Transverse colon (tissue), 4 donors: ENCODE measurements around the gene COMMD8. TPM values are rescaled to one million over a fixed set of nuclear protein-coding genes. Genes with fewer than 3 reads are reported as not detected.

Experiments
- DNase-seq: peaks from one replicate; pipeline ENCODE4 v3.0.0-alpha.2; 2019
- H3K27ac ChIP-seq, 4 donors: fragments of 200-600 bp; sonication (generic); 2 replicates each; pipeline ENCODE4 v1.5.1; 2016 to 2018; ENCODE audit warnings: inconsistent platforms in 4 of 4
- H3K27me3 ChIP-seq: fragments of 200-600 bp; sonication (generic); 2 replicates; pipeline ENCODE4 v1.5.1; 2017; ENCODE audit warnings: inconsistent platforms
- H3K36me3 ChIP-seq, 4 donors: fragments of 200-600 bp; sonication (generic); 2 replicates each; pipeline ENCODE4 v1.5.1; 2017 to 2019; ENCODE audit warnings: inconsistent platforms in 4 of 4
- H3K4me1 ChIP-seq, 4 donors: fragments of 200-600 bp; sonication (generic); 2 replicates each; pipeline ENCODE4 v1.5.1; 2017 to 2020; ENCODE audit warnings: inconsistent platforms in 4 of 4
- H3K4me3 ChIP-seq, 4 donors: fragments of 200-600 bp; sonication (generic); 1 replicate in 1 of 4; 2 replicates in 3 of 4; pipeline versions ENCODE4 v1.5.1 to v1.6.1; 2017 to 2019; ENCODE audit warnings: inconsistent platforms in 4 of 4
- H3K9me3 ChIP-seq, 2 donors: fragments of 200-600 bp; sonication (generic); 2 replicates each; pipeline ENCODE4 v1.5.1; 2017 to 2019; ENCODE audit warnings: inconsistent platforms in 2 of 2
- CTCF ChIP-seq, 5 experiments: fragments of 200-600 bp in 3 of 5; fragments of 450-650 bp in 2 of 5; sonication (generic) in 3 of 5; IDR thresholded peaks; 1 replicate in 2 of 5; 2 replicates in 3 of 5; pipeline ENCODE4 v1.5.1; 2016 to 2017; ENCODE audit warnings: antibody characterized with exemption in 5 of 5, inconsistent platforms in 3 of 5, mild to moderate bottlenecking in 2 of 5, moderate library complexity in 1 of 5
- EP300 ChIP-seq: sonication (generic); formaldehyde crosslinking; IDR thresholded peaks from one replicate; pipeline ENCODE4 v1.6.1; 2017; ENCODE audit warnings: antibody characterized with exemption, low read depth
- POLR2A ChIP-seq: fragments of 450-650 bp; IDR thresholded peaks from one replicate; pipeline ENCODE4 v1.6.1; 2016; ENCODE audit warnings: antibody characterized with exemption, mild to moderate bottlenecking, moderate library complexity
- POLR2AphosphoS5 ChIP-seq, 3 donors: sonication (generic); formaldehyde crosslinking; IDR thresholded peaks; one replicate each; pipeline ENCODE4 v1.6.1; 2016; ENCODE audit warnings: antibody characterized with exemption in 3 of 3
- WGBS, 2 donors: methylation state at CpG; one replicate each; pipeline ENCODE4 v1.1.5; 2018; ENCODE audit warnings: low coverage in 1 of 2; 5-methylcytosine and 5-hydroxymethylcytosine counted together
- in situ Hi-C, 4 donors: fragments of 200-750 bp; cut with MboI; loops; one replicate each; pipeline versions ENCODE4 v1.15.0 to v1.15.1; 2017; ENCODE audit warnings: low sequenced_read_pairs in 3 of 4, low pct_ligation_motif_present in 1 of 4, low pct_unique_long_range_greater_than_20kb in 1 of 4
- intact Hi-C: fragments of 100-400 bp; cut with DNase I; formaldehyde crosslinking; loops from one replicate; pipeline ENCODE4 v1.15.1; 2023; ENCODE audit warnings: low total_unique reads
- total RNA-seq, 4 donors: library from RNA; depleted of rRNA; stranded (reverse); fragments of >200 nt; gene quantifications; one replicate each; pipeline ENCODE4 v1.1.0, GENCODE V29; 2016

Gene COMMD8
- total RNA-seq, 4 donors from 2014 or later: 0.80 to 20.2 (median 8.2) TPM

- TF ChIP-seq POLR2AphosphoS5 (IDR thresholded peaks at IDR 0.05) (no peak), POLR2A (no peak), EP300 (no peak), CTCF (IDR thresholded peaks at IDR 0.05) (no peak)
- Histone ChIP-seq H3K4me1 (no peaks in the 10 kb centered on the region), H3K4me3 (no peak overlapping the region), H3K27ac (no peak overlapping the region), H3K27me3 (no peaks in the 10 kb centered on the region), H3K36me3 (peaks cover 0 to 39% (median 8%) of the 10 kb centered on the region in 4 donors), H3K9me3 (no peaks in the 10 kb centered on the region)
- intact Hi-C loops (no loop called here), in situ Hi-C loops (loop anchor here in 1 of 4 donors (25.0 kb wide), 1 partner anchor 461 kb away; the partner anchor contains the start of gene NFXL1)
- WGBS, 2 donors: 67 to 77% methylated on average over 3 to 4 of the region's 4 CpGs
- no peak for DNase-seq
Measured at GRCh38 chr4:47451657-47452056, 11.8 kb downstream of the COMMD8 start.

- TF ChIP-seq EP300 (no peak), CTCF (IDR thresholded peaks at IDR 0.05) (no peak), POLR2A (no peak), POLR2AphosphoS5 (IDR thresholded peaks at IDR 0.05) (no peak)
- in situ Hi-C loops: no loop called here
- intact Hi-C loops: no loop called here
- DNase-seq: no peak
- Histone ChIP-seq H3K27me3 (no peaks in the 10 kb centered on the region), H3K27ac (no peak overlapping the region), H3K36me3 (no peaks in the 10 kb centered on the region), H3K9me3 (no peaks in the 10 kb centered on the region), H3K4me3 (no peak overlapping the region), H3K4me1 (no peaks in the 10 kb centered on the region)
- WGBS, 2 donors: 94 to 95% methylated on average over 2 of the region's 2 CpGs
Measured at GRCh38 chr4:47444031-47444430, 19.5 kb downstream of the COMMD8 start.

DNA sequence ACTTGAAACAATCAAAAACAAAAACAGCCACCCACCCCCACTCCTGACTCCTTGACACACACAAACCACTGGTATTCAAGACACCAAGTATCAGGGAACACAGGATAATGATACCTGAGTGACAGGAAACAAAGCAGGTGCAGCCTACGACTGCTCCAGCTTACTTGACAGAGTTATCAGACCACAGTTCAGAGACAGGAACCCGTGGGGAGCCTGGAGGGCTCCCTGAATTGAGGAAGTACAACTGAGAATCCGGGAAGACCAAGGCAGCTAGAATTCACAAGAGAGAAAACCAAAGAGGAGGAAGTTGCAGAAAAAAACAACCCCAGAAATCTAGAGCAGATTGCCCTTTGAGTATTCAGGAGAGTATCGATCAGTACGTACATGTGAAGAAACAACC lies 20.5 kb downstream of the COMMD8 start:
- in situ Hi-C loops: no loop called here
- intact Hi-C loops: no loop called here
- Histone ChIP-seq H3K9me3 (no peaks in the 10 kb centered on the region), H3K36me3 (no peaks in the 10 kb centered on the region), H3K27me3 (no peaks in the 10 kb centered on the region), H3K4me1 (no peaks in the 10 kb centered on the region), H3K4me3 (no peak overlapping the region), H3K27ac (no peak overlapping the region)
- DNase-seq: no peak
- WGBS, 2 donors: 67 to 73% methylated on average over 5 of the region's 5 CpGs
- no peak for TF ChIP-seq POLR2A
- TF ChIP-seq EP300: no peak
- TF ChIP-seq CTCF (IDR thresholded peaks at IDR 0.05): no peak
- no peak for TF ChIP-seq POLR2AphosphoS5 (IDR thresholded peaks at IDR 0.05)

DNA sequence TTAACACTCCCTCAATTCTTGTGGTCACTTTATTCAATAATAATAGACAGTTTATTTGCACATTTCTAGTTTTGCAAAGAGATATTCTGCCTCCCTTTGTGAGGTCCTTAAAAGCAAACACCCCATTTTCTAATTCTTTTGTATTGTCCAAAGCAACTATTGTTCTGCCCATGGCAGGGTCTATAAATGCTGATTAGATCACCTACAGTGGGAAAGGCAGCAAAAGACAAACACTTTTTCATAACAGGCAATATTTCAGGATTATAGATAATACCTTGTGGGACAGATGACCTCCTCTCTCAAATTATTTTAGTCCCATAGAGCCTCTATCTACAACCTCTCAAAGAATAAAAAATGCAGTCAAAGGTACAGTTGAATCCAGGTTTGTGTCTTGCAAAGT lies 28.6 kb downstream of the COMMD8 start:
- Histone ChIP-seq H3K27ac (no peak overlapping the region), H3K27me3 (no peaks in the 10 kb centered on the region), H3K4me3 (no peak overlapping the region), H3K9me3 (no peaks in the 10 kb centered on the region), H3K4me1 (no peaks in the 10 kb centered on the region), H3K36me3 (no peaks in the 10 kb centered on the region)
- DNase-seq: no peak
- no peak for TF ChIP-seq POLR2AphosphoS5 (IDR thresholded peaks at IDR 0.05)
- no peak for TF ChIP-seq EP300
- TF ChIP-seq POLR2A: no peak
- TF ChIP-seq CTCF (IDR thresholded peaks at IDR 0.05): no peak
- in situ Hi-C loops (no loop called here), intact Hi-C loops (no loop called here)
